ENCODE results near the gene CRMP1. TPM values are rescaled to one million over a fixed set of nuclear protein-coding genes. Genes with fewer than 3 reads are reported as not detected.

CRMP1 gene
- total and polyA plus RNA-seq, 5 donors = 0.40 to 1.0 (median 0.50) TPM

GRCh38 chr4:5774416-5775036 is 118.4 kb downstream of the CRMP1 start:
- ATAC-seq = no peak
- no peak overlapping the region for H3K27ac ChIP-seq (ENCODE audit: low read length)
- WGBS = 78% methylated on average over 2 of the region's 2 CpGs
- H3K4me1 ChIP-seq (ENCODE audit: control insufficient read depth, insufficient read depth, low read length) = no peaks in the 10 kb centered on the region
- no peak for DNase-seq
- H3K9me3 ChIP-seq (ENCODE audit: control insufficient read depth, low read length) = no peaks in the 10 kb centered on the region
- no peaks in the 10 kb centered on the region for H3K27me3 ChIP-seq (ENCODE audit: control insufficient read depth, insufficient read depth)
- H3K4me3 ChIP-seq (ENCODE audit: low read length) = no peak overlapping the region
- intact Hi-C loops (cut with DNase I) = no loop called here

- Histone ChIP-seq H3K27me3 (ENCODE audit: control insufficient read depth, insufficient read depth) (no peaks in the 10 kb centered on the region), H3K9me3 (ENCODE audit: control insufficient read depth, low read length) (no peaks in the 10 kb centered on the region), H3K4me3 (ENCODE audit: low read length) (no peak overlapping the region), H3K27ac (ENCODE audit: low read length) (no peak overlapping the region), H3K4me1 (ENCODE audit: control insufficient read depth, insufficient read depth, low read length) (no peaks in the 10 kb centered on the region)
- 87% methylated on average over 2 of the region's 2 CpGs for WGBS
- DNase-seq = no peak
- no peak for ATAC-seq
- intact Hi-C loops (cut with DNase I) = no loop called here
Measured at GRCh38 chr4:5773271-5773555, 119.7 kb downstream of the CRMP1 start.

- no peak overlapping the region for H3K27ac ChIP-seq (ENCODE audit: low read length)
- no peaks in the 10 kb centered on the region for H3K4me1 ChIP-seq (ENCODE audit: control insufficient read depth, insufficient read depth, low read length)
- 88% methylated on average over 9 of the region's 9 CpGs for WGBS
- H3K4me3 ChIP-seq (ENCODE audit: low read length) = no peak overlapping the region
- ATAC-seq (no peak), DNase-seq (no peak)
- no peaks in the 10 kb centered on the region for H3K9me3 ChIP-seq (ENCODE audit: control insufficient read depth, low read length)
- intact Hi-C loops (cut with DNase I) = no loop called here
- no peaks in the 10 kb centered on the region for H3K27me3 ChIP-seq (ENCODE audit: control insufficient read depth, insufficient read depth)
Measured at GRCh38 chr4:5772528-5773270, 120.2 kb downstream of the CRMP1 start.

Small RNA genes lying within 50 kb of the gene (microRNA-seq; reads per million reads assigned to microRNA genes)
- 0.54 to 0.84 reads per million in 2 donors for gene MIR378D1

Other genes starting within 250 kb of the CRMP1 start
- gene EVC2, start 184.5 kb downstream of the CRMP1 start, total RNA-seq = 1 to 10 TPM; 2.7 to 3.5 (median 3.2) TPM
- gene EVC2, start 184.5 kb downstream of the CRMP1 start, polyA plus RNA-seq = 2.0 TPM
- 10 to 100 TPM; 11.3 to 14.0 (median 12.8) TPM for gene EVC, start 181.9 kb downstream of the CRMP1 start, total RNA-seq
- 5.8 TPM for gene EVC, start 181.9 kb downstream of the CRMP1 start, polyA plus RNA-seq
- under 1 TPM in 2 of 4 donors, not detected in 2; 0.03 TPM for gene C4orf50, start 125.3 kb upstream of the CRMP1 start, total RNA-seq
- gene C4orf50, start 125.3 kb upstream of the CRMP1 start, polyA plus RNA-seq = 0.02 TPM